ENCODE data around the gene GGNBP2.

GGNBP2 gene

GRCh38 chr17:36594626-36595401 is 50.1 kb downstream of the GGNBP2 start:
- DNase-seq (ENCODE audit: low read depth): no peak
- H3K4me3 ChIP-seq (ENCODE audit: low read depth, low read length): no peak overlapping the region
- no peak for TF ChIP-seq CTCF (conservative IDR thresholded peaks at IDR 0.05; ENCODE audit: low read depth, low read length)

DNA sequence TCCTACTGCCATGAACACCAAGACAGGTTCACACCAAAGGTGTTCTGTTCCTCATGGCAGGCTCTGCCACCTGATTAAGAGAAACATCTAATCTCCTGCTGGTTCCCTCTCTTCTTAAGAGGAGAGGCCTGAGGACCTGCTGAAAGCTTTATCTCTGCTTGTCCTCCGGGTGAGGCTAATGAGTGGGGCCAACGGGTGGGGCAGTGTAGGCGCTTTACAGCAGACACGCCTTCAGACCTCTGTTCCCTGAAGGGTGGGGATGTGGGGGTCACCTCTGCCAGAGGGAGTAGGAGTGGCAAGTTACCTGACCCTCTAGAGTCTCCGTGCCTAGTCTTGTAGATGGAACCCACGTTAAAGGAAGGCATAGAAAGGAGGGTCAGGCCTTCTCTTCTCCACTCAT is 52.5 kb downstream of the GGNBP2 start:
- DNase-seq (ENCODE audit: low read depth): no peak

GRCh38 chr17:36597866-36598777 is 53.4 kb downstream of the GGNBP2 start:
- TF ChIP-seq CTCF (conservative IDR thresholded peaks at IDR 0.05; ENCODE audit: low read depth, low read length): no peak
- no peak overlapping the region for H3K4me3 ChIP-seq (ENCODE audit: low read depth, low read length)
- no peak for DNase-seq (ENCODE audit: low read depth)

More for the DNA sequence above, 52.5 kb downstream of the GGNBP2 start:
- no peak overlapping the region for H3K4me3 ChIP-seq (ENCODE audit: low read depth, low read length)
- TF ChIP-seq CTCF (conservative IDR thresholded peaks at IDR 0.05; ENCODE audit: low read depth, low read length): no peak

DNA sequence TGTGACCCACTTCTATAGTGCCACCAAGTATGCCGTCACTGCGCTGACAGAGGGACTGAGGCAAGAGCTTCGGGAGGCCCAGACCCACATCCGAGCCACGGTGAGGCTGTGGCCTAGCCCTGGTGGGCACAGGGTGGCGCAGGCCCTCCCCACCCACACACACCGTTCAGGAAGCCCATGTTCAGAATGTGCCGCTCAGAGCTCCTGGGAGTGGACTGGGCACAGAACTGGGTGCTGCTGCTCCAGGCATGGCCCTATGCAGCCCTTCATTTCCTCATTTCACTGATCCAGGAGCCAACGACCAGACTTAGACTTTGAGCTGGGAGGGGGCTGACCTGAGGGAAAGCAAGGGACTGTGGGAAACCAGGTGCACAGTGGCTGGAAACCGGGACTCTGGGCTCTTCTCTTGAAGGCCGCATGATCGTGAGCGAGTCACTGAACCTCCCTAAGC is 54.3 kb downstream of the GGNBP2 start:
- no peak for TF ChIP-seq CTCF (conservative IDR thresholded peaks at IDR 0.05; ENCODE audit: low read depth, low read length)
- no peak for DNase-seq (ENCODE audit: low read depth)
- no peak overlapping the region for H3K4me3 ChIP-seq (ENCODE audit: low read depth, low read length)

DNA sequence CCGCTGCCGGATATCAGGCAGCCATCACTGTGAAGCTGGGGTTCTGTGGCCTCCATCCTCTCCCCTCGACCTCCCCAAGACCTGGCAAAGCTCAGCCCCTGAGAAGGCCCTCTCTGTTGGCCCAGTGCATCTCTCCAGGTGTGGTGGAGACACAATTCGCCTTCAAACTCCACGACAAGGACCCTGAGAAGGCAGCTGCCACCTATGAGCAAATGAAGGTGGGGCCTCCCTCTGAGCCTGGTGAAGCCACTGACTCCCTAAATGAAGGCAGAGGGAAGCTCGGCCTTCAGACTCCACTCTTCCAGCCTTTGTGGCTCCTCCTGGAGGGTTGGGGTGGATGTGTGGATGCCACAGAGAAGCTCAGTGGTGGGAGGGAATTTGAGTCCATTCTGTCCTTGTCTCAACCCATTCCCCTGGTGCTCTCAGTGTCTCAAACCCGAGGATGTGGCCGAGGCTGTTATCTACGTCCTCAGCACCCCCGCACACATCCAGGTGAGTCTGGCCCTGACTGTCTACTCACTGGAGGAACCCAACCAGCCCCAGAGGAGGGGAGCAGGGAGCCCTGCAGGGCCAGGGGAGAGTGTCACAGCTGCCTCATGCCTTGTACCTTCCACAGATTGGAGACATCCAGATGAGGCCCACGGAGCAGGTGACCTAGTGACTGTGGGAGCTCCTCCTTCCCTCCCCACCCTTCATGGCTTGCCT is 55.0 kb downstream of the GGNBP2 start:
- TF ChIP-seq CTCF (conservative IDR thresholded peaks at IDR 0.05; ENCODE audit: low read depth, low read length): no peak
- no peak overlapping the region for H3K4me3 ChIP-seq (ENCODE audit: low read depth, low read length)
- DNase-seq (ENCODE audit: low read depth): no peak

DNA sequence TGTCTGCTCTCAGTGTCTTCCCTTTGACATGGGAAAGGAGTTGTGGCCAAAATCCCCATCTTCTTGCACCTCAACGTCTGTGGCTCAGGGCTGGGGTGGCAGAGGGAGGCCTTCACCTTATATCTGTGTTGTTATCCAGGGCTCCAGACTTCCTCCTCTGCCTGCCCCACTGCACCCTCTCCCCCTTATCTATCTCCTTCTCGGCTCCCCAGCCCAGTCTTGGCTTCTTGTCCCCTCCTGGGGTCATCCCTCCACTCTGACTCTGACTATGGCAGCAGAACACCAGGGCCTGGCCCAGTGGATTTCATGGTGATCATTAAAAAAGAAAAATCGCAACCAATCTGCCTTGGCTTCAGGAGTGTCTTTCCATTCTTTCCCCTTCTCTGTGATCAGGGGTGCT is 55.7 kb downstream of the GGNBP2 start:
- TF ChIP-seq CTCF (conservative IDR thresholded peaks at IDR 0.05; ENCODE audit: low read depth, low read length): no peak
- no peak for DNase-seq (ENCODE audit: low read depth)
- H3K4me3 ChIP-seq (ENCODE audit: low read depth, low read length): no peak overlapping the region

All from choroid plexus epithelial cell (primary cell).